ENCODE measurements around the gene CHAD.

Gene CHAD

GRCh38 chr17:50420419-50421112 lies 48.1 kb downstream of the CHAD start:
- TF ChIP-seq, protein P1, sequence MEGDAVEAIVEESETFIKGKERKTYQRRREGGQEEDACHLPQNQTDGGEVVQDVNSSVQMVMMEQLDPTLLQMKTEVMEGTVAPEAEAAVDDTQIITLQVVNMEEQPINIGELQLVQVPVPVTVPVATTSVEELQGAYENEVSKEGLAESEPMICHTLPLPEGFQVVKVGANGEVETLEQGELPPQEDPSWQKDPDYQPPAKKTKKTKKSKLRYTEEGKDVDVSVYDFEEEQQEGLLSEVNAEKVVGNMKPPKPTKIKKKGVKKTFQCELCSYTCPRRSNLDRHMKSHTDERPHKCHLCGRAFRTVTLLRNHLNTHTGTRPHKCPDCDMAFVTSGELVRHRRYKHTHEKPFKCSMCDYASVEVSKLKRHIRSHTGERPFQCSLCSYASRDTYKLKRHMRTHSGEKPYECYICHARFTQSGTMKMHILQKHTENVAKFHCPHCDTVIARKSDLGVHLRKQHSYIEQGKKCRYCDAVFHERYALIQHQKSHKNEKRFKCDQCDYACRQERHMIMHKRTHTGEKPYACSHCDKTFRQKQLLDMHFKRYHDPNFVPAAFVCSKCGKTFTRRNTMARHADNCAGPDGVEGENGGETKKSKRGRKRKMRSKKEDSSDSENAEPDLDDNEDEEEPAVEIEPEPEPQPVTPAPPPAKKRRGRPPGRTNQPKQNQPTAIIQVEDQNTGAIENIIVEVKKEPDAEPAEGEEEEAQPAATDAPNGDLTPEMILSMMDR (IDR thresholded peaks at IDR 0.05) = no peak

GRCh38 chr17:50414808-50415207 lies 53.9 kb downstream of the CHAD start:
- TF ChIP-seq, protein P1 (IDR thresholded peaks at IDR 0.05) = no peak

Measured in LNCAP (cell line).